T-helper 17 cell (primary cell): ENCODE results near the gene GRM8. TPM values are rescaled to one million over a fixed set of nuclear protein-coding genes. Genes with fewer than 3 reads are reported as not detected.

Source experiments
- ATAC-seq: fragments of 150-1000 bp; cut with Tn5 transposase; 2 replicates; pipeline ENCODE4 v1.10.0; 2021; ENCODE audit warnings: mild to moderate bottlenecking, moderate library complexity
- DNase-seq, 3 donors: peaks; one replicate each; pipeline versions ENCODE4 v3.0.0 to v3.0.0-alpha.2; 2020 to 2021
- H3K9me3 ChIP-seq: one replicate; pipeline ENCODE4 v1.7.0; 2013; ENCODE audit warnings: low read length, mild to moderate bottlenecking; ENCODE audit not compliant: control insufficient read depth, poor library complexity, severe bottlenecking
- H3K27ac Mint-ChIP-seq: one replicate; pipeline ENCODE4 v1.8.0; 2022; ENCODE audit warnings: mild to moderate bottlenecking, moderate library complexity, mixed read lengths
- H3K27me3 Mint-ChIP-seq: one replicate; pipeline ENCODE4 v1.8.0; 2022; ENCODE audit warnings: mixed read lengths
- H3K36me3 Mint-ChIP-seq: one replicate; pipeline ENCODE4 v1.8.0; 2022; ENCODE audit warnings: low read depth, mixed read lengths
- H3K4me1 Mint-ChIP-seq: one replicate; pipeline ENCODE4 v1.8.0; 2022; ENCODE audit warnings: mild to moderate bottlenecking, mixed read lengths
- H3K4me3 Mint-ChIP-seq: one replicate; pipeline ENCODE4 v1.8.0; 2022; ENCODE audit warnings: mild to moderate bottlenecking, moderate library complexity, mixed read lengths
- total RNA-seq, 4 donors: library from RNA in 2 of 4; stranded (reverse) in 2 of 4; gene quantifications; one replicate each; pipeline ENCODE4 v1.2.3 and lab custom pipeline; 2022 to 2026

The GRM8 gene
- total RNA-seq, 2 donors from 2014 or later = not detected

DNA sequence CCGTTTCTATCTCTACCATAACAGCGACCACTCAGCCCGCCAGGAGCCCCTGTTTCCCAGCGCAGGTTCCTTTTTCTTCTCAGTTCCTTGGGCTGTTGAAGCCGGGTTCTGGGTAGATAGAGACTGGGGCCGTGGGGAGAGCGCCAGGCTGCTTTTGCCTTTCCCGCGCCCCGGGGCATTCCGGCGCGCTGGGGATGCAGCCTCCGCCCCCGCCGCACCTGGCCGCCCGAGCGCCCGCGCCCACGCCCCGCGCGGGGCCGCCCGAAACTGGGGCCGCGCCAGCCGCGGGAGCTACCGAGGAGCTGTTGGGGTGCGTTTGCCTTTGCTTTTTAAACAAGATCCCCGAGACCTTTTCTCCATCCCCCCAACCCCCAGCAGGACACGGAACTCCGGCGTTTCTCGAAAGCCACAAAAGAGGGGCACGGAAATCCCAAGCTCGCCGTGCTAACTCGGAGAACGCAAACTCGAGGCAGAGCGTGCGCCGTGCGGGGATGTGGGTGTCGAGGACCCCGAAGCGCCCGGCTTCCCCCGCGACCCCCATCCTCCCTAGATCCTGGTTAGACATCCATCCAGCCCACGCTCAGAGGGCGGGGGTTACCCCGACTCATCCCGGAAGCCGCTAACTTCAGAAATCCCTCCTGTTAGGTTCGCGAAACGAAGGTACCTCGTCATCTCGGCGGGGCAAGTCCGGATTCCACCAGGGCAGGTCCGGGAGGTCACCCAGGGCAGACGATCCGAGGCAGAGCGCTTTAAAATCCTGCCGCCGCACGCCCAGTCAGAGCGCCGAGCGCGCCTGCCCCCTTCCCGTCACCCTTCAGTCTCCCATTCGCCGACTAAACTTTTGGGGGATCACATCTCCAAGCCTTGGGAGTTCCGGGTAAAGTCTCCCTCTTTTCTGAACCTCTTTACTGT is 1.0 kb downstream of the GRM8 start:
- H3K9me3 ChIP-seq = no peaks in the 10 kb centered on the region
- Mint-ChIP-seq H3K27ac (peak overlapping the region; percentile 8), H3K36me3 (no peaks in the 10 kb centered on the region), H3K4me1 (peaks cover 20% of the 10 kb centered on the region), H3K27me3 (peaks cover 76% of the 10 kb centered on the region), H3K4me3 (peak overlapping the region; percentile 89)
- DNase-seq = no peak
- no peak for ATAC-seq

DNA sequence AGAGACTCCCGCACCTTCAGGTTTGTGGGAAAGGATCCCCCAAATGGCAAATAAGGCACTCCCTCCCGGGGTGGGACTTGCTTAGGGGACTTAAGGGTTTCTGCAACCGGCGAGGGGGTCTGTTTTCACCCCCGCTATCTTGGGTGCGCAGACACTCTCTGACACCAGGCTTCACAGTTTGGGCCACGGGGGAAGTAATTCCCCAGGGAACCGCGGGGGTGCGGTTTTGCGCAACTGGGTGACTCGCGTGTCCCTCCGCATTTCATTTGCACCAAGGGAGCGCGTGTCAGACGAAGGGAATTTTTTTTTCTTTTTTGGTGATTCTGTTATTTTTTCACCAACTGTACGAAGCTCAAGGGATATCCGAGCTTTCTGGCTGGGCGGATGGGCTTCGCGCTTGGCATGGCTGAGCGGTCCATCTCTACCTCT is 1.7 kb downstream of the GRM8 start:
- H3K4me1 Mint-ChIP-seq = peaks cover 20% of the 10 kb centered on the region
- peaks cover 72% of the 10 kb centered on the region for H3K27me3 Mint-ChIP-seq
- H3K4me3 Mint-ChIP-seq = peak overlapping the region; percentile 63
- DNase-seq = no peak
- no peaks in the 10 kb centered on the region for H3K9me3 ChIP-seq
- no peak overlapping the region for H3K27ac Mint-ChIP-seq
- H3K36me3 Mint-ChIP-seq = no peaks in the 10 kb centered on the region
- no peak for ATAC-seq

DNA sequence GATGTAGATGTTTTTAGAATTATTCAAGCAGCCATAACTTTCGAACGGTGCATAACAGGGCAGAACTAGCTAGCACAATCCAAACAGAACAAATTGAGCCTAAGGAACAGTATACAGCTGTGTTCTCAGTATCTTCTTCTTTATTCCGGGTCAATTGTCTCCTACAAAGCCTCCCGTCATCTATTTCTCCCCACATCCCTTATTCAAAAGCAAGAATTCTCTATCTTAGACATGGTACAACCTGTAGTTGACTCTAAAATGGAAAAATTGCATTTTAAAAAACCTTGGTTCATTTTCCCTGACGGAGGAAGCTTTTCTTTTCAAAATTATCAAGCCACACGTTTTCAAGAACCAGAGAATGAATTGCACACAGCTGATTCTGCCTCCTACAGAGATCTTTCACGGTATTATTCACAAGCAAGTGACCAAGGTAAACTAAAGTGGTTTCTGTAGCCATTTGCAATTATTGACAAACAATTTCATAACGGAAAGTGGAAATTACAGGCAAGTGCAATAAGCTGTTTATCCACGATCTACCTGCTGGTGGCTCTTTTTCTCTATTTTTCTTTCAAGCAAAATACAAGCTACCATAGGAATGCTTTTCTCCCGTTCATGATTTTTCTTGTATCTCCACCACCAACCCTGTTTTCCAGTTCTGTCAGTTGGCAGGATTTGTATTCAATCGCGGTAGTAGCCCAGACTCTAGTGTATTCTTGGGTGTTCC is 2.3 kb downstream of the GRM8 start:
- ATAC-seq (no peak), DNase-seq (no peak)
- peak overlapping the region; percentile 63 for H3K4me3 Mint-ChIP-seq
- peaks cover 66% of the 10 kb centered on the region for H3K27me3 Mint-ChIP-seq
- peaks cover 20% of the 10 kb centered on the region for H3K4me1 Mint-ChIP-seq
- H3K27ac Mint-ChIP-seq = no peak overlapping the region
- no peaks in the 10 kb centered on the region for H3K9me3 ChIP-seq
- H3K36me3 Mint-ChIP-seq = no peaks in the 10 kb centered on the region

DNA sequence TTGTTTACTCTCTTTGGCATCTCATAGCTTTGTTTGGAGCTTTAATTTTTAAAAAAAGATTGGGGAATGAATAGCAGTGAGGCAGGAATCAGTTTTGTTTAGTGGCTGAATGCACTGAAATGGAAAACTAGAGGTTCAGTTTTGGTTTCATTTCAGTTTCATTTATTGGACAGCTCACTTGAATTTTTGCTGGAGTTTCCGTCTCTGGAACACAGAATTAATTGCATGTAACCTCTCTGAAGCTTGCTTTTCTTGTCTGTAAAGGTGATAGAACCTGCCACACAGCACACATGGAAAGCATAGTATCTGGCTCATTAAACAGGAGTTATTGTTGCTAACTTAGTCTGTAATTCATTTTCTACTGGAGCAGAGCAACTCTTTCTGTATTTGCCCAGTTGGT is 7.1 kb downstream of the GRM8 start:
- no peaks in the 10 kb centered on the region for H3K36me3 Mint-ChIP-seq
- H3K4me3 Mint-ChIP-seq = no peak overlapping the region
- peaks cover 76% of the 10 kb centered on the region for H3K27me3 Mint-ChIP-seq
- ATAC-seq (no peak), DNase-seq (no peak)
- H3K4me1 Mint-ChIP-seq = peaks cover 8% of the 10 kb centered on the region
- no peak overlapping the region for H3K27ac Mint-ChIP-seq
- H3K9me3 ChIP-seq = no peaks in the 10 kb centered on the region

DNA sequence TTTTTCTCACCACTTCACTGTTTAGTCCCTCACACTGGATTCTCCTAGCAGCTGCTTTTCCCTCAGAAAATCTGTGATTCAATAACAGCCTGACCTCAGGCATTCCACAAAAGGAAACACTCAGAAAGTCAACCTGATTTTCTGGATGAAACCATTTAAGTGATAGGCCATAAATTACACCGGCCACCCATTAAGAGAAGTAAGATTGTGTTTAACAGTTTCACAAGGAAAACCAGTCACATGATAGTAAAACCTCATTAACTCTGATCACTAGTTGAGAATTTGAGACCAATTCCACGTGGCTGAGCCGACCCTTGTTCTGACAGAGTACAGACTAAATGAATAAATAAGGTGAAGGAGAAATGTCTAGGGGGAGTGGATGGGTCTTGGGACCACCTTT is 7.7 kb downstream of the GRM8 start:
- H3K9me3 ChIP-seq = no peaks in the 10 kb centered on the region
- no peak overlapping the region for H3K27ac Mint-ChIP-seq
- no peak for ATAC-seq
- no peak overlapping the region for H3K4me3 Mint-ChIP-seq
- no peak for DNase-seq
- peaks cover 2% of the 10 kb centered on the region for H3K4me1 Mint-ChIP-seq
- peaks cover 76% of the 10 kb centered on the region for H3K27me3 Mint-ChIP-seq
- H3K36me3 Mint-ChIP-seq = no peaks in the 10 kb centered on the region

DNA sequence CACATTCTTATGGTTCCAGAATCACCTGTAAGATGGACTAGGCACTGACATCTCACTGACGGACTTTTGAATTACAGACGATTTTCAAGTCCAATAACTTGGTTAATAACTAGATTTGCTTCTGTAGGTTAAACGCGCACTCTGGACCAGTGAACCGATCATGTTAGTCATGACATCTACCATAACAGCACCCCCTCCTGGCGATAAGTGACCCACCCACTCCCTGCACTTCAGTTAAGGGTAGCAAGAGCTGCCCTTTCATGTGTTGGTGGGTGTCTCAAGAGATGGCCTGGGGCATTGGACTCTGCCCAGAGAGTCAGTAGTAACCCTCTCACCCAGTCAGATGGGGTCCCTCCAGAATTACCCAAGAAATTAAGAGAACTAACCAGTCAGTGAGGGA is 12.9 kb downstream of the GRM8 start:
- no peak for DNase-seq
- Mint-ChIP-seq H3K4me3 (no peak overlapping the region), H3K36me3 (no peaks in the 10 kb centered on the region), H3K4me1 (no peaks in the 10 kb centered on the region), H3K27me3 (peaks cover 64% of the 10 kb centered on the region), H3K27ac (no peak overlapping the region)
- H3K9me3 ChIP-seq = no peaks in the 10 kb centered on the region
- ATAC-seq = no peak

DNA sequence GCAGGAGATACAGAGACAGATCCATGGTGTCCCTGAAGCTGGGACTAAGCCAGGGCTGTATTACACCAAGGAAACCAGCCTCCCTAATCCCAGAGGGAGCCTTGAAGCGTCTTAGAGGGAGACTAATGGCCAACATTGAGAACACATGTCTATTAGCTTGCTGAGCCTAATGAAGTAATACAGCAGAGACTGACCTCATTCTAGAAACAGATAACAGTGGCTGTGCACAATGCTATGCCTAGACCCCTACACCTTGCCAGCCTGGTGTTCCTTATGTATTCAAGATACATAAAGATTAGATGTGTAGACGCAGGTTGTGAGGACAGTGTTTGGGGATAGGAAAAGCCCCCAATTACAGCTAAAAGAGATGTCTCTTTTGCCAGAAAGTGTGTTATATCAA is 19.1 kb downstream of the GRM8 start:
- no peaks in the 10 kb centered on the region for H3K36me3 Mint-ChIP-seq
- no peak overlapping the region for H3K4me3 Mint-ChIP-seq
- no peak overlapping the region for H3K27ac Mint-ChIP-seq
- no peak for DNase-seq
- H3K9me3 ChIP-seq = no peaks in the 10 kb centered on the region
- H3K4me1 Mint-ChIP-seq = no peaks in the 10 kb centered on the region
- ATAC-seq = no peak
- H3K27me3 Mint-ChIP-seq = peaks cover 51% of the 10 kb centered on the region

DNA sequence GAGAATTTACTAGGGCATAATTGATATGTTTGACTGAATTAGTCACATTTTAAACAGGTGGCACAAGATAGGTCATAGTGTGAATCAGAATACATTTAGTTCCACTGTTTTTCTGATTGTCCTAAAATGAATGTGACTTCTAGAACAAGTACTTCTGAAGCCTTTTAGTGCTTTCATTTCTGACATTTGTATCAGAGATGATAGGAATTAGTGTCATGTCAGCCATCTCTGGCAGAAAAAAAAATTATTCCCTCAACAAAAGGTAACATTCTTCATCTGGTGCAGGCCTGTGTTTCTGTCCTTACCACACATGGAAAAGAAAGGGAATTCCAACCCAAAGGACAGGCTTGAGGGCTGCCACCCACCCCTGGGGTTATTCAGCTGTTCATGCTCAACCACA is 21.3 kb downstream of the GRM8 start:
- ATAC-seq = no peak
- H3K9me3 ChIP-seq = no peaks in the 10 kb centered on the region
- Mint-ChIP-seq H3K4me1 (no peaks in the 10 kb centered on the region), H3K27me3 (peaks cover 65% of the 10 kb centered on the region), H3K27ac (no peak overlapping the region), H3K36me3 (no peaks in the 10 kb centered on the region), H3K4me3 (no peak overlapping the region)
- DNase-seq = no peak

DNA sequence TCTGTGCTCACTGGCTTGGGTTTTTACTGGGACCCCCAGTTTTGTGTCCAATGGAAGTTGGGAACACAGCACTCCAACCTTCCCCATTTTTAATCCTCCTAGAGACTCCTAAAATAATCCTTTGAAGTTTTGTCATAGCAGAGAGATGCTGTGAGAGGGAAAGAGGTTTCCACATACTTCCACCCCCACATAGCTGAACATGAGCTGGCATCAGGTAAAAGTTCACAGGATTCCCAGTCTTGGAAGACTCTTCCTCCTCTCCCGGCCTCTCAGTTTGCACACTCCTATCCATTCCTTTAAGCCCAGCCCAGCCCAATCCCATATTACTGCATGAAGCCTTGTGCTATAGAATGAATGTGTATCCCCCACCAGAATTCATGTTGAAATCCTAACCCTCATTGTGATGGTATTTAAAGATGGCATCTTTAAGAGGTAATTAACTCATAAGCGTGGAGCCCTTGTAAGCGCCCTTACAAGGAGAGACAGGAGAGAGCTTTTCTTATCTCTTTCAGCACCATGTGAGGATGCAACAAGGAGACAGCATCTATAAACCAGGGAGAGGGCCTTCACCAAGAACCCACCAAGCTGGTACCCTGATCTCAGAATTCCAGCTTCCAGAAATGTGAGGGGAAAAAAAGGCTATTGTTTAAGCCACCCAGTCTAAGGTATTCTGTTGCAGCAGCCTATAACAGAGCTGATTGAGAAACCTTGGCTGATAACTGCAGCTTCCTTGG is 22.4 kb downstream of the GRM8 start:
- ATAC-seq = no peak
- H3K36me3 Mint-ChIP-seq = no peaks in the 10 kb centered on the region
- no peaks in the 10 kb centered on the region for H3K4me1 Mint-ChIP-seq
- no peak for DNase-seq
- peaks cover 65% of the 10 kb centered on the region for H3K27me3 Mint-ChIP-seq
- H3K4me3 Mint-ChIP-seq = no peak overlapping the region
- H3K9me3 ChIP-seq = no peaks in the 10 kb centered on the region
- H3K27ac Mint-ChIP-seq = no peak overlapping the region

DNA sequence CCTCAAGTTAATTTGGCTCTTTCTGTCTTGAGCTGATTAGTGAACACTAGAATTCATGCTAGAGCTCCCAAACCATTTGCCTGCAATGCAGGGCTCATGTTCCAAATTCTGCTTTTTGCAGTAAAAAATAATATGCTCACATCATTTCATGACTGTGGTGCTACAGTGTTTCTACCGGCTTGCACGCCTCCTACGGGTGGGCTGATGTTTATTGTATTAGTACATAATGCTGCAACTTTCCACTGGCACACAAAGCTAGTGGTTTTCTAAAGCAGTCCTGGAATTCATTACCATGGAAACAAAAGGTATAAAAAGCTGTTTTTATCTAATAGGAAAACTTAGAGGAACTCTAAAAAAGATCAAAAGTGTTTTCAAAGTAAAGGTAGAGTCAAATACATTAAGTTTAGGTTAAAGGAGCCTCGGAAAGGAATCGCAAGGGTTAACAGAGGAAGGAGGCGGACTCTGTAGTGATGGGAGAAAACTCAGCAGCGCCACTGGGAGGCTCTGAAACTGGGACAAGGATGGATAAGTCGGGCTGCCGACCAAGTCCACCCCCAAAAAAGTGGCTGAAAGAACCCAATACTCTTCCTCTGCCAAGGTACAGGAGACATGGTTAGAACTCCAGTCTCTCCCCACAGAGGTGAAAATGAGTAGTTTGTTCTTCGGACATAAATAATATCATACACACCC is 25.9 kb downstream of the GRM8 start:
- Mint-ChIP-seq H3K4me1 (no peaks in the 10 kb centered on the region), H3K27me3 (peaks cover 74% of the 10 kb centered on the region)

DNA sequence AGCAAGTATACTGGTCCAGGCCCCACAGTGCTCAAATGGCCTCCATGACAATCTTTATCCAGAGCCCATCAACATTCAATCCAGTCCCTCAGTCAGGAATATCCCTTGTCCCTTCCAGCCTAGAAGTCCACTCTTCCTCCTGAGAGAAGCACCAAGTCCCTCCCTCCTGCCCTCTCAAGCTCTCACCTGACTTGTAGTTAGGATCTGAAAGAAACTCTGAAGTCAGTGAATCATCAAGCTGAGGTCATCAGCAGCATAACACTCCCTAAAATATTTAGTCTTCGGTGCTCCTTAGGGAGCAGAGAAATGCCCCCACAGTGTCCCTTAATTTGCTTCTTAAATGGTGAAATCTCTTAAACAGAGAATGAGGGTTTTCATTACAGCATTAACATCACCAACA is 31.0 kb downstream of the GRM8 start:
- DNase-seq = no peak
- no peaks in the 10 kb centered on the region for H3K4me1 Mint-ChIP-seq
- no peak overlapping the region for H3K27ac Mint-ChIP-seq
- H3K4me3 Mint-ChIP-seq = no peak overlapping the region
- H3K27me3 Mint-ChIP-seq = peaks cover 56% of the 10 kb centered on the region
- no peak for ATAC-seq
- no peaks in the 10 kb centered on the region for H3K36me3 Mint-ChIP-seq
- H3K9me3 ChIP-seq = no peaks in the 10 kb centered on the region

More for the DNA sequence above, 25.9 kb downstream of the GRM8 start:
- H3K36me3 Mint-ChIP-seq = no peaks in the 10 kb centered on the region
- DNase-seq = no peak
- no peak overlapping the region for H3K27ac Mint-ChIP-seq
- no peak overlapping the region for H3K4me3 Mint-ChIP-seq
- no peak for ATAC-seq
- H3K9me3 ChIP-seq = no peaks in the 10 kb centered on the region

DNA sequence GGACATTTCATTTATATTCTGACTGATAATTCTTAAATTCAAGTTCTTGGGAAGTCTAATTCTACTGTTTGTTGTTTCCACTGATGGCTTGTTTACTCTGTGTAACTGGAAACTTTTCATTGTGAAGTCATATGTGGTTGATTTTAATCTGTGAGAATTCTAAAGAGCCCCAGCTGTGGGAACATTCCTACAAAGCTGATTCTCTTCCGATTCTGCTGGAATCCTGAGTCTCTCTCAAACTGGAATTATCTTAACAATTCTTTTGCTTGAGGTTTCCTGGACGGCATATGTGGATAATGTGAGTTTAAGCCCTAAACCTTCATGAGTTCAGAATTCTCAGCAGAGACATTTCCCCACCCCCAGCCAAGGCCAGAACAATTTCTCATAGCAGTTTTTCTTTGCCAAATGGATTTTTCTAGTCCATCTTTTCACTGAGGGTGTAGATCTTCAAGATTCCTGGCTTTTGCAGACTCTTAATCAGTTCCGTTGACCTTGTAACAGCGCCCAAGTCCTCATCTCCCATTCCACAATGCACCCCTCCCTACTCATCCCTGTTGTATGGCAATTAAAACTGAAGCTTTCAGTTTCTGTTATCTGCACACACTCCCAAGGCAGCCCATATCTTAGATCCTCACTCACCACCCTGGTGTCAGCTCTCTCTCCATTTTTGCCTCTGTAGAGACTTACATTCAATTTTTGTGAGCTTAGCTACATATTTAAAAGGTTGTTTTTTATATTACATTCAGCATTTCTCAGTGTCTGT is 37.6 kb downstream of the GRM8 start:
- ATAC-seq = no peak
- H3K27me3 Mint-ChIP-seq = peaks cover 38% of the 10 kb centered on the region
- no peak overlapping the region for H3K4me3 Mint-ChIP-seq
- H3K9me3 ChIP-seq = no peaks in the 10 kb centered on the region
- DNase-seq = no peak
- H3K27ac Mint-ChIP-seq = no peak overlapping the region
- peaks cover 2% of the 10 kb centered on the region for H3K36me3 Mint-ChIP-seq
- no peaks in the 10 kb centered on the region for H3K4me1 Mint-ChIP-seq
